Pancreas (tissue), 10 donors: ENCODE data around the gene FMO2. TPM values are rescaled to one million over a fixed set of nuclear protein-coding genes. Genes with fewer than 3 reads are reported as not detected.

ENCODE experiments used
- ATAC-seq, 4 donors: fragments of 200-7000 bp; cut with Tn5 transposase; one replicate each; pipeline versions ENCODE4 v1.8.0 to v1.9.1; 2020; ENCODE audit warnings: mild to moderate bottlenecking in 4 of 4, moderate library complexity in 4 of 4
- DNase-seq, 6 donors: peaks; one replicate each; pipeline ENCODE4 v3.0.0-alpha.2; 2020
- FAIRE-seq: peaks from 2 replicates; lab custom pipeline; 2012; peaks lifted over from hg19 to GRCh38; lab: Jason Lieb, UNC
- H3K27ac ChIP-seq, 4 donors: fragments of 200-600 bp; sonication (generic); 1 replicate in 3 of 4; 2 replicates in 1 of 4; pipeline versions ENCODE4 v1.5.0 to v1.8.0; 2020
- H3K27me3 ChIP-seq, 4 donors: fragments of 200-600 bp; one replicate each; pipeline ENCODE4 v1.8.0; 2021
- H3K36me3 ChIP-seq, 3 donors: fragments of 200-600 bp; sonication (generic) in 1 of 3; one replicate each; pipeline versions ENCODE4 v1.5.0 to v1.8.0; 2020 to 2021
- H3K4me1 ChIP-seq, 3 donors: fragments of 200-600 bp; one replicate each; pipeline ENCODE4 v1.8.0; 2021
- H3K4me3 ChIP-seq, 4 donors: fragments of 200-600 bp; sonication (generic) in 2 of 4; one replicate each; pipeline versions ENCODE4 v1.5.0 to v1.8.0; 2020 to 2021
- H3K9me3 ChIP-seq, 4 donors: fragments of 200-600 bp; one replicate each; pipeline ENCODE4 v1.8.0; 2021
- WGBS, 2 donors: extraction: QIAGEN DNeasy Blood & Tissue Kit; methylation state at CpG; one replicate each; pipeline ENCODE4 v1.1.7; 2013; 5-methylcytosine and 5-hydroxymethylcytosine counted together
- intact Hi-C, 3 donors: fragments of 100-400 bp; cut with DNase I; formaldehyde crosslinking; loops; one replicate each; pipeline versions ENCODE4 v1.11.1 to v1.14.2; 2022
- polyA plus RNA-seq, 2 donors: library from polyadenylated mRNA; stranded (reverse); fragments of 200-250 nt; gene quantifications; one replicate each; pipeline ENCODE4 v1.2.3, GENCODE V29; 2013
- total RNA-seq, 6 donors: library from RNA; stranded (reverse); fragmentation: NEBNext Ultra II Directional in 4 of 6; extraction: Animal tissue kit (Norgen Biotek cat#: 25700) in 4 of 6; gene quantifications; one replicate each; pipeline versions ENCODE4 v1.2.1 to v1.2.4, GENCODE V29; 2021 to 2023
- TF ChIP-seq, protein P1 (sequence below), 4 donors: fragments of 200-600 bp; sonication (generic) in 3 of 4; IDR thresholded peaks; one replicate each; pipeline versions ENCODE4 v1.5.0 to v1.8.0; 2021; ENCODE audit warnings: antibody characterized with exemption in 4 of 4
- donor health status: healthy with polysubstance abuse.
- donor health status: DM: no; HTN: no; CAD: no; lungs with moderate emphysema.
- donor health status: DM: no; HTN: no; CAD: no.
- donor health status: control.
- donor health status: control.
- donor health status: Bipolar disorder and iron deficiency.
- donor health status: DM: yes; HTN: yes; CAD: no.
- donor health status: DM: no; HTN: no; CAD: no.
- donor health status: DM: no; HTN: no; CAD: no.
- donor health status: DM: yes; HTN: yes; CAD: no.

FMO2 gene
- total and polyA plus RNA-seq, 8 donors = 2.3 to 9.6 (median 6.2) TPM

DNA sequence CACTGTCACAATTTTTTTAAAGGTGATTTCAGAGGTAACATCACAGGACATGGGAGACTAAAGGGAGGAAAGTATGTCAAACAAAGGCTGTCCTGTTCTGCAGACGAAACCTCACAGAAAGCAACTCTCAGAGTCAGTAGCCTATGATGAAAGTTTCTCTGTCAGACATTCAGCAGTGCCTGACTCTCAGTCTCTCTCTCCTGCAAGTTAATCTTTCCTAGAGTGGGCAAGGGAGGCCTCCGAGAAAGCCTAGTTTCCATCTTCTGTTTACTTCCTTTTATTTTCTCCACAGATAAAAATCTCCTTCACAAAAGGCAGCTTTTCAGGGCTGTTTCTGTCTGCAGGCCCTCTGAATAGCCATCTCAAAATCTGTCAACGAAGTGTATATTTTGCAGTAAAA is 24.9 kb upstream of the FMO2 start:
- Histone ChIP-seq H3K4me1 (no peaks in the 10 kb centered on the region), H3K36me3 (no peaks in the 10 kb centered on the region), H3K4me3 (no peak overlapping the region), H3K9me3 (no peaks in the 10 kb centered on the region), H3K27me3 (no peaks in the 10 kb centered on the region), H3K27ac (peak overlapping the region in 3 of 4 donors; percentile 45 to 72 (median 67))
- intact Hi-C loops = no loop called here
- FAIRE-seq = no peak
- TF ChIP-seq, protein P1, sequence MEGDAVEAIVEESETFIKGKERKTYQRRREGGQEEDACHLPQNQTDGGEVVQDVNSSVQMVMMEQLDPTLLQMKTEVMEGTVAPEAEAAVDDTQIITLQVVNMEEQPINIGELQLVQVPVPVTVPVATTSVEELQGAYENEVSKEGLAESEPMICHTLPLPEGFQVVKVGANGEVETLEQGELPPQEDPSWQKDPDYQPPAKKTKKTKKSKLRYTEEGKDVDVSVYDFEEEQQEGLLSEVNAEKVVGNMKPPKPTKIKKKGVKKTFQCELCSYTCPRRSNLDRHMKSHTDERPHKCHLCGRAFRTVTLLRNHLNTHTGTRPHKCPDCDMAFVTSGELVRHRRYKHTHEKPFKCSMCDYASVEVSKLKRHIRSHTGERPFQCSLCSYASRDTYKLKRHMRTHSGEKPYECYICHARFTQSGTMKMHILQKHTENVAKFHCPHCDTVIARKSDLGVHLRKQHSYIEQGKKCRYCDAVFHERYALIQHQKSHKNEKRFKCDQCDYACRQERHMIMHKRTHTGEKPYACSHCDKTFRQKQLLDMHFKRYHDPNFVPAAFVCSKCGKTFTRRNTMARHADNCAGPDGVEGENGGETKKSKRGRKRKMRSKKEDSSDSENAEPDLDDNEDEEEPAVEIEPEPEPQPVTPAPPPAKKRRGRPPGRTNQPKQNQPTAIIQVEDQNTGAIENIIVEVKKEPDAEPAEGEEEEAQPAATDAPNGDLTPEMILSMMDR (IDR thresholded peaks at IDR 0.05) = no peak
- WGBS, 2 donors = 48 to 52% methylated on average over 3 of the region's 3 CpGs
- ATAC-seq = peak; percentile 31 to 87 (median 81)
- no peak for DNase-seq

DNA sequence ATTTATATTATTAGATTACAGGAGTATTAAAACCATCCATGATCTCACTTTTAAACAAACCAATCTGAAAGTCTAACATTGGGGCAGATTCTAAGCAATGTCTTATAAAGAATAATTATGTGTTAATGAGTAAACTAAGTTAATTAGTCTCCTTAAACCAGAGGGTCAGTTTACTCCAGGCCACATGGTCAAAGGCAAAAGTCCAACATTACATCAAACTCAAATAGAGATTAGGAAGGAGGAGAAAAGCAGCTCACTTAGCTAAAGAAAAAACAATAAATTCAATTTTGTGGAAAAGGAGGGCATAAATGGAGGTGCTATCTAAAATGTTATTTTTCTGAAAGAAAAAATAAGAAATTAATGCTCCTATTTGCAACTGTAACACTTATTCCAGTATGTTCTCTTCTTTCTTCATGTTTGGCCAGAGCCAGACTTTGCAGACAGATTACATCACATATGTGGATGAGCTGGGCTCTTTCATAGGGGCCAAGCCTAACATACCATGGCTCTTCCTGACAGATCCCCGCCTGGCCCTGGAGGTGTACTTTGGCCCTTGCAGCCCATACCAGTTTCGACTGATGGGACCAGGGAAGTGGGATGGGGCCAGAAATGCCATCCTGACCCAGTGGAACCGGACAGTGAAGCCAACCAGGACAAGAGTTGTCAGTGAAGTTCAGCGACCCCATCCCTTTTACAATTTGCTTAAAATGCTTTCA is 24.3 kb upstream of the FMO2 start:
- ATAC-seq = peak in 3 of 4 donors; percentile 52 to 60 (median 57)
- no peak for FAIRE-seq
- peak in 1 of 6 donors; percentile 22 for DNase-seq
- no peaks in the 10 kb centered on the region for H3K36me3 ChIP-seq
- H3K4me3 ChIP-seq = no peak overlapping the region
- peak overlapping the region in 3 of 4 donors; percentile 45 to 72 (median 67) for H3K27ac ChIP-seq
- 55 to 58% methylated on average over 4 of the region's 4 CpGs for WGBS, 2 donors
- H3K9me3 ChIP-seq = no peaks in the 10 kb centered on the region
- TF ChIP-seq, protein P1 (IDR thresholded peaks at IDR 0.05) = no peak
- no peaks in the 10 kb centered on the region for H3K27me3 ChIP-seq
- H3K4me1 ChIP-seq = no peaks in the 10 kb centered on the region
- intact Hi-C loops = no loop called here

DNA sequence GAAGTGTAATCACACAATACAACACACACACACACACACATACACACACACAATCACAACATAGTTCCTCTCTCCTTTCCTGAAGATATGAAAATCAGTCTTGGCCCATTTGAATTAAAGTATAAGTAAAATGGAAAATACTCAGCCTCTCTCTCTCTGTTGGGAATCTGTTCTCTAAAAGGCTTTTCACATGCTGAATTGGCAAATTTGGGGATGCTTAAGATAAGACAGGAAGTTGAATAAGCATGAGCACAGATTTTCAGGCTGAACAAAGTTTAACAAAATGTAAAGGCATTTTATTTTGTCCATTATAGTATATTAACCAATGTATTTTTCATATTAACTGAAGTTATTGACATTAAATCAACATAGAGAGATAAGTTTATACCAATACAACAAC is 23.7 kb upstream of the FMO2 start:
- no peaks in the 10 kb centered on the region for H3K36me3 ChIP-seq
- H3K4me1 ChIP-seq = no peaks in the 10 kb centered on the region
- intact Hi-C loops = no loop called here
- DNase-seq = no peak
- no peak for FAIRE-seq
- H3K27me3 ChIP-seq = no peaks in the 10 kb centered on the region
- no peak for ATAC-seq
- peak overlapping the region in 3 of 4 donors; percentile 45 to 72 (median 67) for H3K27ac ChIP-seq
- H3K4me3 ChIP-seq = no peak overlapping the region
- H3K9me3 ChIP-seq = no peaks in the 10 kb centered on the region
- TF ChIP-seq, protein P1 (IDR thresholded peaks at IDR 0.05) = no peak

DNA sequence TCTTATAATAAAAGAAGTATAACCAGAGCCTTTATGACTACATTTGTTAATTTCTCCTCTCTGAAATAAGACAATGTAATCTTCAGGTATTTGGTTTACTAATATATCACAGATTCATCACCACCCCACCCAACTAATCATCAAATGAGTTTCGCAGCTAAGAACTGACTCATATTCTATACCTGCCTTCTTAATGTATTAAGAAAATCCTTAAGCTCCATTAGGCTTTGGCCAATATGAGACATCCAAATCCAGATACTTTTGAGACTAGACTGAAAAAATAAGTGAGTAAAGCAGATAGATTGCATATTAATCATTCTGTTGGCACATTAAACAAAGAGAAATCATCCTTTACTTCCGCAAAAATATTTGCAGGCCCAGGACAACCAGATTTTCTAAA is 18.7 kb upstream of the FMO2 start:
- intact Hi-C loops = no loop called here
- no peak for FAIRE-seq
- TF ChIP-seq, protein P1 (IDR thresholded peaks at IDR 0.05) = no peak

DNA sequence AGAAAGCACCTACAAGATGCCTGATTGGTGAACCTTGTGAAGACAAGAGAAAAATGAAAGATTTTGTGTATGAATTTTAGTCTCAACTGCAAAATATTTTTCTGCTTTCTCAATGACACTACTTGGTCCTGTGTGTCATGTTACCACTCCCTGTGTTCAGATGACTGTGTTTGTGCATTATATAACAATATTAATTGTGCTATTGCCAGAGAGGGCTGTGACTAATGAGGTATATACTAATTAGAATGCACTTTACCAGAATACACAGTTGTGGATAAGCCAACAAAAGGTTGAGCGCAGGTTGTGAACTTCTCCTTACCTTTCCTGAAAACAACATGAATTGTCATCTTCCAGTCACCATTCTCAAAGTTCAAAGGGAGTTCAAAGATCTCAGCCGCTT is 17.3 kb upstream of the FMO2 start:
- intact Hi-C loops = no loop called here
- TF ChIP-seq, protein P1 (IDR thresholded peaks at IDR 0.05) = no peak
- Histone ChIP-seq H3K36me3 (no peaks in the 10 kb centered on the region), H3K27ac (no peak overlapping the region), H3K4me1 (no peaks in the 10 kb centered on the region), H3K4me3 (no peak overlapping the region), H3K27me3 (no peaks in the 10 kb centered on the region), H3K9me3 (no peaks in the 10 kb centered on the region)
- no peak for FAIRE-seq
- peak in 1 of 4 donors; percentile 30 for ATAC-seq
- WGBS, 2 donors = 91 to 98% methylated on average over 2 of the region's 2 CpGs
- DNase-seq = no peak

More for the DNA sequence above, 18.7 kb upstream of the FMO2 start:
- no peak overlapping the region for H3K4me3 ChIP-seq
- H3K36me3 ChIP-seq = no peaks in the 10 kb centered on the region
- no peaks in the 10 kb centered on the region for H3K4me1 ChIP-seq
- DNase-seq (no peak), ATAC-seq (no peak)
- 79 to 83% methylated on average over 2 of the region's 2 CpGs for WGBS, 2 donors
- H3K27me3 ChIP-seq = no peaks in the 10 kb centered on the region
- H3K9me3 ChIP-seq = no peaks in the 10 kb centered on the region
- no peak overlapping the region for H3K27ac ChIP-seq
